LNCaP clone FGC (cell line): ENCODE data around the gene MBNL2.

ENCODE experiments used
- DNase-seq: peaks from one replicate; pipeline ENCODE4 v3.0.0-alpha.2; 2011; ENCODE audit warnings: low read depth
- H3K4me3 ChIP-seq: 2 replicates; pipeline ENCODE4 v1.5.1; 2011; ENCODE audit warnings: mild to moderate bottlenecking, low read depth, low read length, control low read depth
- CTCF ChIP-seq: IDR thresholded peaks from 2 replicates; pipeline ENCODE4 v1.5.1; 2012; ENCODE audit warnings: mild to moderate bottlenecking; ENCODE audit not compliant: control insufficient read depth, insufficient read depth; ENCODE audit errors: extremely low read depth

Gene MBNL2

GRCh38 chr13:97255515-97256021 is 33.4 kb downstream of the MBNL2 start:
- no peak overlapping the region for H3K4me3 ChIP-seq
- no peak for DNase-seq
- TF ChIP-seq CTCF = no peak

DNA sequence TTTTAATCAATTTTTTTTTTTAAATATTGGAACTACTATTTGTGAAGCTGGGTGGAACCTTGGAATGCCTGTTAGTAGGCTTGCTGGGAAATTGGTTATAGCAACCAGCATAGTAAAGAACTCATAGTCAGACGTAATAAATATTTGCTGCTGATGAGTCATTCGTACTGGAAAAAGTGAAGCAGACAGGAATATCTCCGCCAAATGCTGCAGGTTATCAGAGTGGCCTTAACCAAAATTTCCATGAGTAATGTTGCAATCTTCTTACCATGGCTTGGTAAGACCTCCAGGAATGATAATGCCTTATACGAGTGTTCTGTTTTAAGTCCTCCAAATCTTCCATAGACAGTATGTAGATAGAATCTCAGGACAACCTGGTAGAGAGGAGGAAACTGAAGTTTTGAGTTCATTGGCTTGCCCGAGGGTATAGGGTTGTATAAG is 34.2 kb downstream of the MBNL2 start:
- no peak overlapping the region for H3K4me3 ChIP-seq
- no peak for TF ChIP-seq CTCF
- no peak for DNase-seq

GRCh38 chr13:97257228-97257755 is 35.2 kb downstream of the MBNL2 start:
- H3K4me3 ChIP-seq = no peak overlapping the region
- TF ChIP-seq CTCF = no peak
- no peak for DNase-seq

GRCh38 chr13:97257800-97258799 is 36.0 kb downstream of the MBNL2 start:
- TF ChIP-seq CTCF = no peak
- no peak overlapping the region for H3K4me3 ChIP-seq
- DNase-seq = no peak

- DNase-seq = no peak
- no peak overlapping the region for H3K4me3 ChIP-seq
- no peak for TF ChIP-seq CTCF
Measured at GRCh38 chr13:97258801-97259200, 36.7 kb downstream of the MBNL2 start.

GRCh38 chr13:97259410-97259797 is 37.3 kb downstream of the MBNL2 start:
- TF ChIP-seq CTCF = no peak
- DNase-seq = no peak

More at GRCh38 chr13:97259410-97259797, 37.3 kb downstream of the MBNL2 start:
- H3K4me3 ChIP-seq = no peak overlapping the region
